ENCODE measurements around the gene DLG2.
"Not testable (repeated sequence)": the region's sequence is repeated elsewhere in the genome, so short reads cannot be mapped to it uniquely, and the experiment has no call there.

DLG2 gene

DNA sequence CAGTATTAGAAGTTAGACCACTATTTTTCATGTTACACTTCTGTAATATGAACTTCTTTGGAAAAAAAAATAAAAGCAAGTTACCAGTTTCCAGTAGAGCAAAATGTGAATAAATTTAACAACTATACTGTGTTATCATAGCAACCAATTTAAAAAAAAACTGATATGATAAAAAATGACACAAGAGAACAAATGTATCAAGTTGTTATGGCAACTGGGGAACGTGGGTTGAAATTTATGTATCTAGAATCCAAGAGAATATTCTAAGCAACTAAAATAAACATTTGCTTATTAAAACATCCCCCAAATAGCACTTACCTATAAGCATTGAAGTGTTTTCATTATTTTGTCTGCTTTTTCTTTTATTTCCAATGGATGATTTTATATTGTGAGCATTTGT lies 442.4 kb downstream of the DLG2 start:
- no peak for DNase-seq

DNA sequence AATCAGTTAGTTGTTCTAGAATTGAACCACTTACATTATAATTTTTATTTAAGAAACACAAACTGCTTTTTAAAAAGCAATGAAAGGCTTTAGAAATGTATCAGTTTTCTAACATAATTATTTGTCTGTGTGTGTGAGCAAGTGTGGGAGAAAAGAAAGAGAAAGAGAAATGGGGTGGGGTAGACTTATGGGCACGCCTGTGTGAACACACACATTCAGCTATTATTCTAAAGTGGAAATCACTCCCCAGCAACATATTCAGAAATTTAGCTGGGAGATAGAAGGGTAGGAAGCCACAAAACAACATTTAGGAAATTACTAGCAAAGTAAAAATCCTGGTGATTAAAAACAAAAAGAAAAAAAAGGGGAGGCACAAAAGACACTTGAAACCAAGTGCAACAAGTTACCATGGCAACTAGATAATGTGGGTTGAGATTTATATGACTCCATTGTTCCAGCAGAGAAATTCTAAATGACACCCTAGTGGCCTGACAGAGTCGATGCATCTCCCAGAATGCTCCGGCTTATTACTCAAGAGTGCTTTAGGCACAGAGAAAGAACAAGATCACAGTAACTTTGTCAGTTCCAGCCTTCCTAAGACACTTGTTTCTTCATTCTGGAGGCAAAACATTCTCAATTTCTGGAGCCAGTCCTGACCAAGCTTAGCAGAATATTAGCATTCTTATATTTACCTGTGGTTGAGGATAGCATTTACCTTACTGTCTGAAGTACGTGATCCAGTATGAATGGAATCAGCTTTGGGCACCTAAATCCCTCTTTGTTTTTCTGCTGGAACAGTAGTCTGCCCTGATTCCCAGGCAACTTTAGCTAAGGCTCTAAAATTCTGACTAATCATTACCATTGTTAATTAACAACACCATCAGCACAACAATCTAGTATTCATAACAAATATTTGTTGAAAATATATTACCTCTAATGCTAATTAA lies 444.4 kb downstream of the DLG2 start:
- DNase-seq, result no peak

- no peak for DNase-seq
These were observed 446.6 kb downstream of the DLG2 start for GRCh38 chr11:85180528-85180927.

- DNase-seq, result no peak
These were observed 455.4 kb downstream of the DLG2 start for GRCh38 chr11:85171648-85172257.

DNA sequence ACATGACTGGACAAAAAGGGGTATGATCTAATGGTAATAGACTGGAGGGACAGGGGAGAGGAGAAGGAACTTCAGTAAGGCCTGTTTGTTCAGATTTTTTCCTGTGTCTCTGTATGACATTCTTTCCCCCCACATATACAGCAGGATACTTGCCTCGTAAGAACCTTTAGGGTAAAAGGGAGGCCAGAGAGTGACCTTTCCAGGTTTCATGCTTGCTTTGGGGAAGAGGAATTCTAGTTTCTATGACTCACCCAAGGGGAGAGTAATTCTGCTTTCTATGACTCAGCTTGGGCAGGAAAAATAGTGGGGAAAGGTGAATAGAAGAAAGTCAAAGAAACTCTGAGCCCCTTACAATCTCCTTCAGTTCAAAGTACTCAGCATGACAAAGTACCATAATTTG lies 457.0 kb downstream of the DLG2 start:
- no peak for DNase-seq

GRCh38 chr11:85167471-85167870 lies 459.7 kb downstream of the DLG2 start:
- DNase-seq, result no peak

DNA sequence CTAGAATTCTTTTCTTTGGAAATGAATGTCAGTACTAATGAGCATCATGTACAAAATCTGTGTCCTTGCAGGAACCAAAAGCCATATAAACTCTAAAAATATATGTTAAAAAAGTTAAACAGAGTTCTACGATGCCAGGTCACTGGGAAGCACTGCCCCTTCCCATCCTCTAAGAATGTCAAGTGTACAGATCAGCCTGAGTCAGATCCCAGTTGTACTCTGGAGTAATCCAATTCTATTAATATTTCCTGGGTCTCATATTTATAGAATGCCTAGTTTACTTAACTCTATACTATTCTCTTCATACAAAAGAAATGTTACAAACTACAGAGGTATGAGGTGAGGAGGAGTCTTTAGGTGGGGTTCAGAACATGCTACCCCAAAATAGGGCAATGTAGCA lies 460.1 kb downstream of the DLG2 start:
- DNase-seq, result no peak

DNA sequence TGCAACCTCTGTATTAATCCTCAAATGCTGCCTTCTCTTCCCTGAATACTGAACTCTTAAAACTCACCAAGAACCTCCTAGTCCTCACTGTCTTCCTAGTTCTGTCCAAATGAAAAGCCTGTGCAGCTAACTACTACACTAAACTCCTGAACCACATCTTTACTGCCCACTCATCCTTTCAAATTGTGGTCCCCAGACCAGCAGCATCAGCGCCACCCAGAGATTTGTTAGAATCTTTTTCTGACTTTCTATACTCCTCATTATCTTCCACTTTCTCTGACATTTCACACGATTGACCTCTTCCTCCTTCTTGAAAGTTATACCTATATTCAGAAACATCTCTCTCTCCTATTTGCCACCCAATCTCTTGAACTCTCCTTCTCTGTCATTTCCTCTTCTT lies 461.3 kb downstream of the DLG2 start:
- DNase-seq, result no peak

DNA sequence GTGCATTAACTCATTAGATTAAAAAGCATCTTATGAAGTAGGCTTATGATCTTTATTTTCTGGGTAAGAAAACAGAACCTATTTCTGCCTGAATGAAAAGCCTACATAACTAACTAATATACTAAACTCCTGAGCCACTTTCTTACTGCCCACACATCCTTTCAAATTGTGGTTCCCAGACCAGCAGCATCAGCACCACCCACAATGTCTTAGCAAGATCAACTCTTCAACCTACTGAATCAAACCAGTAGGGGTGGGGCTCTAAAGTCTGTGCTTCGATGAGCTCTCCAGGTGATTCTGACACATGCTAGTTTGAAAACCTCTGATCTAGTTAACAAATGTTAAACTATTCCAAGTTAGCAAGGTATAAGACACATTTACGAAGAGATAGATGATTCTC lies 462.4 kb downstream of the DLG2 start:
- DNase-seq, result no peak

DNA sequence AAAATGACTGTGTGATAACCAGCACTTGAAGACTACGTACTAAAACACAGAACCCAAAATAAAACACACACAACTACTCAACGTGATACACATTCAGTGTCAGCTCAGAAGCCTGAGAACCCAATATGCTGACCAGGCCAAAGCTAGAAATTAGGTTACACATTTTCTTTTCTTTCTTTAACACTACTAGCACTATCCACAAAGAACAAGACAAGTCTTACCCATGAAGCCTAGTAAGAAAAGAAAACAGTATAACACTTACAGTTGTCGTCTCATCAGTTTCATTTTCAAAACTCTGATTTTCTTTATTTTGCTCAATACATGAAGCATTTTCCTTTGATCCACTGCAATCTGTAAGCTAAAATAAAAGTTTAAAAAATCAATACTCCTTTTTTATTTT lies 472.9 kb downstream of the DLG2 start:
- no peak for DNase-seq

DNA sequence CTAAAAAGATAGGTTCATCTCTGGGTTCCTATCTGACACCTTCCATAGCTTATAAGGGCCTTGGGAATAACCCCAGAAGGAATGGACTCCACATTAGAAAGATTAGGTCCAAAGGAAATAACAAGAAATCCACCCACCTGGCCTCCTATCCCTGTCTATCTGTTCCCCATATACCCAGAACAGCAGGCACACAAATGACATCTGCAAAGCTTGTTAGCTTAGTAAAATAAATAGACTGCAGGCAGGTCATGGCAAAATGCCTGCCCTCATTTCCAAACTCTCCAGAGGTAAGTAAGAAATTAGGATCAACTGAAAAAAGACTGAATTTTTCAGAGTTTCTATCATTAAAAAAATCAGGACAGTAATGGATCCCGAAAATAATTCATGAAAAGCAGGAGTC lies 489.5 kb downstream of the DLG2 start:
- no peak for DNase-seq

DNA sequence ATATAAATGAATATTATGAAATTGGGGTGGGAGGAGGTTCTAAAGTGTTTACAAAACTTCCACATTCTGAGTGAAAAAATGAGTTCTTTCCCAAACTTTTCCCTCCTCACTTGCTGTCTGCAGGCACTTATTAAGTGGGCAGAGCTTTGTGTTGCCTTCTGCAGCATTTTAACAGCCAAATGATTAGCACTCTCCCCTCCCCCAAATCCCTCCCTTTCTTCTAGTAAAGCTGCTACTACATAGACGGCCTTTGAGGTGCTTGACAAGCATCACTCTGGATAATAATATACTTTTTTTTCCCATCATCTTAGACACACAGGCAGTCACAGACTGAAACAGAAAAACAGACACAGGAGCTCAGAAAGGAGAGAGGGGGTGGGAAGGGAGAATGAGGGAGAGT lies 493.5 kb downstream of the DLG2 start:
- no peak for DNase-seq

DNA sequence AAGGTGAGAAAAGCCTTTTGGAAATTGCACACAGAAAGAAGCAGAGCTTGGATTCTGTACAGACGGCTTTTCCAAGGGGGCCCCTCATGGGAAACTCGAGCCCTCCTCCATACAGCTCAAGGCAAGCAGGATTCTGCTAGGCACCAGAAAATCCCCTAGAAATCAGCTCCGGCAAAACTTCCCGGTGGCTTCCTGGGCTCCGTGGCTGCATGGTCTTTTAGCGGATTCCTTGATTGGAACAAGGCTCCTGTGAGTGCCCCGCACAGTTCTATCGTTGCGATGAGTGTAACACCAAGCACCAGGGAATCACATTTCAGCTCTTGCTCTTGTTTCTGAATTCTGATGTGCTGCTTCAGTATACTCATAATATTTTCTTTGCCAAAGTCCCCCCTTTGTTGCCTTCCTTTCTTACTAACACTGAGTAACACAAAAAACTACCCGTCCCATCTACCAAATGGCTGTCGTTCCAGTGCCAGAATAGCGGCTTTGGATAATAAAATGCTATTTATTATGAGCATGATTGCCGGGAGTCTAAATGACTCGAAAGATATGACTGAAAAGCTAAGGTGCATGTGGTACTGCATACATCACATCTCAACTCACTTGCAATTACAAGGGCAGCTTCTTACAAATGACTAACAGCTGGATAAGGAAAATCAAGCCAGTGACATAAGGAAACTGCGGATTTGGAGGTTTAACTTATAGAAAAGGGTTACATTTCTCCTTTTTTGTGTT lies 494.1 kb downstream of the DLG2 start:
- no peak for DNase-seq

GRCh38 chr11:85127349-85127748 lies 499.8 kb downstream of the DLG2 start:
- no peak for DNase-seq

GRCh38 chr11:85123752-85124231 lies 503.4 kb downstream of the DLG2 start:
- no peak for DNase-seq

GRCh38 chr11:85118151-85118550 lies 509.0 kb downstream of the DLG2 start:
- no peak for DNase-seq

DNA sequence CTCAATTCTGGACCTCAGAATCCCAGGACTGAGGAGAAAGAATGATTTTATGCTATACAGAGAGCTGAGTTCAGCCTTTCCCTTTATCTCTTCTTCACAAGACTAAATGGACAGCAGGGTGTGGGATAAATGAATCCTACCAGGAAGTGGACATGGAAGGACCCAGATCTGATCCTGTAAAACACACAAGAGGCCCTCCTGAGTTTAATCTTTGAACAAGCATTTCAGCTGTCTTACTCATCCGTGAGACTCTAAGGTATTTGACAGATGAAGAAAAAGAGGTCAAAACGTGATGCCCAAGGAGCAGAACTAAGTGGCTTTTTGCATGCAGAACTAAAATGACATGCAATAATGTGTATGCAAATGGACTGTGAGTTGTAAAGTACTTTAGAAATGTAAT lies 511.3 kb downstream of the DLG2 start:
- no peak for DNase-seq

DNA sequence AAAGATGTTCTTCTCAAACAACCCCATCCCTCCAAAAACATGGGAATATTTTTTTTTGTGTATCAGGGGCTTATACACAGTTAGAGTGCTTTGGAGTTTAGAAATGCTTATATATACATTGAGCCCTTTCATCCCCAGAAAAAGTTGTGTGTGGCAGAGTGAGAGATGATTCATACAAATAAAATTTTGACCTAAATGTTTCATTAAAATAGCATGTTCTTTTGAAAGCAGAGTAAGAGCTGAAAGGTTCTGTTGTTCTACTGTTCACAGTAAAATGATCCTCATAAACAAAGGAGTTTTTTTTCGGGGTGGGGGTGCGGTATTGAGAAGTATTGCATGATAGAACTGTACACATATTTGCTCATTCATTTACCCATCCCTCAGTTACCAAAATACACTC lies 512.4 kb downstream of the DLG2 start:
- no peak for DNase-seq

GRCh38 chr11:85110246-85110645 lies 516.9 kb downstream of the DLG2 start:
- DNase-seq, result not testable (repeated sequence)

- no peak for DNase-seq
These were observed 518.0 kb downstream of the DLG2 start for GRCh38 chr11:85109141-85109540.

- DNase-seq, result no peak
These were observed 521.3 kb downstream of the DLG2 start for GRCh38 chr11:85105868-85106267.

DNA sequence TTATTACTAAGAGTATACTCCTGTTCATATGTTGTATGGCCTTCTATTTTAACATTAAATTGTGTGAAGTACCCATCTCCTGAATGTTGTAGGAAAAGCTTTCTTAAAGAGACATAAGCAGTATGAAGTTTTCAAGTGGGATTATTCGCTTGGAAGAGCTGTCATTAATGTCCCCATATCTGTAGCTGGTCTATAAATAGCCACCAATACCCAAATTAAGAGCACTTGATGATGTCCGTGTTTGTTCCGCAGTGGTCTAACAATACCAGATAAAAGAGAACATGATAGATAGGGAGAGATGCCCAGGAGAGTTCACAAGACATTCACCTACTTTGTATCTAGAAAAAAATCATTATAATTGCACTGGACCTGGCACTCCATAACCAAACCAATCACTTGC lies 527.6 kb downstream of the DLG2 start:
- DNase-seq, result no peak

GRCh38 chr11:85098996-85099395 lies 528.1 kb downstream of the DLG2 start:
- DNase-seq, result no peak

DNA sequence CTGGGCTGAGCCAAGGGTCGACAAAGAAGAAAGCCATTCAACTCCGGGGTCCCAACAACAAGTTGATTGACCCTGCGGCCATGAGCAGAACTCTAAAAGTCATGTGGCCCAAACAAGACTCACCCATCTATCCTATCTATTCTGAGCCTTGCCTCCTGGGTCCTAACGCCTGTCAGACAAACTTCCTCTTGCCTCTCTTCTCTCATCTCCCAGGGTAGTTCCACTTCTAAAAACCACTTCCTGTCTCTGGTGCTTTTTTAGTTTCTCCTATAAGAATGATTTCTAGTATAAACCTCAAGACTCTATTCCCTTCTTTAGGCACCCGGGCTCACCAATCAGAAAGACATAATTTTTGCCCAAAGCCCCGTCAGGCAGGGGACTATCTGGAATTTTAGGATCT lies 530.2 kb downstream of the DLG2 start:
- no peak for DNase-seq

Measured in stimulated activated CD4-positive, alpha-beta T cell treated with anti-CD3 and anti-CD28 coated beads, Interleukin-12 subunit alpha, Interleukin-12 subunit beta, amount 100 ng/mL, for 4 hours (primary cell).